Psoas muscle (tissue), 8 donors: Measurements from ENCODE around the gene ATG2B. TPM values are rescaled to one million over a fixed set of nuclear protein-coding genes. Genes with fewer than 3 reads are reported as not detected.
A peak's percentile ranks its signal among the peaks of the same experiment; 100 is the strongest.

Experiments used
- ATAC-seq, 4 donors: fragments of 200-7000 bp; cut with Tn5 transposase; one replicate each; pipeline ENCODE4 v1.9.1; 2020; ENCODE audit warnings: moderate library complexity in 3 of 4, mild to moderate bottlenecking in 2 of 4
- DNase-seq, 2 donors: peaks; one replicate each; pipeline ENCODE4 v3.0.0-alpha.2; 2020
- H3K27ac ChIP-seq: fragments of 200-600 bp; one replicate; pipeline ENCODE4 v1.8.0; 2022
- H3K27me3 ChIP-seq, 3 donors: fragments of 200-600 bp in 1 of 3; one replicate each; pipeline versions ENCODE4 v1.6.1 to v1.8.0; 2013 to 2022; ENCODE audit warnings: low read length in 2 of 3, mild to moderate bottlenecking in 2 of 3, moderate library complexity in 1 of 3; ENCODE audit not compliant: insufficient read depth in 3 of 3
- H3K36me3 ChIP-seq, 2 donors: fragments of 200-600 bp in 1 of 2; one replicate each; pipeline versions ENCODE4 v1.6.1 to v1.8.0; 2013 to 2022; ENCODE audit warnings: low read depth in 1 of 2, mild to moderate bottlenecking in 1 of 2, moderate library complexity in 1 of 2; ENCODE audit not compliant: insufficient read depth in 1 of 2
- H3K4me1 ChIP-seq: fragments of 200-600 bp; one replicate; pipeline ENCODE4 v1.8.0; 2022
- H3K4me3 ChIP-seq: fragments of 200-600 bp; one replicate; pipeline ENCODE4 v1.8.0; 2022; ENCODE audit warnings: mild to moderate bottlenecking
- H3K9me3 ChIP-seq: fragments of 200-600 bp; one replicate; pipeline ENCODE4 v1.8.0; 2022
- WGBS, 3 donors: extraction: QIAGEN DNeasy Blood & Tissue Kit; methylation state at CpG; one replicate each; pipeline versions ENCODE4 v1.1.6 to v1.1.7; 2013; 5-methylcytosine and 5-hydroxymethylcytosine counted together
- intact Hi-C, 2 donors: fragments of 100-400 bp; cut with DNase I; formaldehyde crosslinking; loops; one replicate each; pipeline versions ENCODE4 v1.11.0 to v1.14.2; 2022
- long read RNA-seq, 2 donors: library from polyadenylated mRNA; unstranded; transcript quantifications; one replicate each; pipeline ENCODE4 v2.0.0, GENCODE V29; 2021
- polyA plus RNA-seq, 3 donors: library from polyadenylated mRNA; stranded (reverse); fragments of 200-250 nt; gene quantifications; one replicate each; pipeline ENCODE4 v1.2.3, GENCODE V29; 2013
- total RNA-seq, 4 donors: library from RNA; stranded (reverse); fragmentation: NEBNext Ultra II Directional in 2 of 4; extraction: Animal tissue kit (Norgen Biotek cat#: 25700) in 2 of 4; gene quantifications; one replicate each; pipeline versions ENCODE4 v1.2.1 to v1.2.4, GENCODE V29; 2021 to 2023
- TF ChIP-seq, protein P1 (sequence below): fragments of 200-600 bp; IDR thresholded peaks from one replicate; pipeline ENCODE4 v1.8.0; 2022; ENCODE audit warnings: antibody characterized with exemption
- donor health status: healthy with polysubstance abuse.
- donor health status: DM: no; HTN: no; CAD: no; lungs with moderate emphysema.
- donor health status: Bipolar disorder and iron deficiency.
- donor health status: healthy.
- donor health status: DM: yes; HTN: yes; CAD: no.
- donor health status: DM: no; HTN: no; CAD: no.
- donor health status: DM: no; HTN: no; CAD: no.
- donor health status: DM: yes; HTN: yes; CAD: no.

Gene ATG2B, protein sequence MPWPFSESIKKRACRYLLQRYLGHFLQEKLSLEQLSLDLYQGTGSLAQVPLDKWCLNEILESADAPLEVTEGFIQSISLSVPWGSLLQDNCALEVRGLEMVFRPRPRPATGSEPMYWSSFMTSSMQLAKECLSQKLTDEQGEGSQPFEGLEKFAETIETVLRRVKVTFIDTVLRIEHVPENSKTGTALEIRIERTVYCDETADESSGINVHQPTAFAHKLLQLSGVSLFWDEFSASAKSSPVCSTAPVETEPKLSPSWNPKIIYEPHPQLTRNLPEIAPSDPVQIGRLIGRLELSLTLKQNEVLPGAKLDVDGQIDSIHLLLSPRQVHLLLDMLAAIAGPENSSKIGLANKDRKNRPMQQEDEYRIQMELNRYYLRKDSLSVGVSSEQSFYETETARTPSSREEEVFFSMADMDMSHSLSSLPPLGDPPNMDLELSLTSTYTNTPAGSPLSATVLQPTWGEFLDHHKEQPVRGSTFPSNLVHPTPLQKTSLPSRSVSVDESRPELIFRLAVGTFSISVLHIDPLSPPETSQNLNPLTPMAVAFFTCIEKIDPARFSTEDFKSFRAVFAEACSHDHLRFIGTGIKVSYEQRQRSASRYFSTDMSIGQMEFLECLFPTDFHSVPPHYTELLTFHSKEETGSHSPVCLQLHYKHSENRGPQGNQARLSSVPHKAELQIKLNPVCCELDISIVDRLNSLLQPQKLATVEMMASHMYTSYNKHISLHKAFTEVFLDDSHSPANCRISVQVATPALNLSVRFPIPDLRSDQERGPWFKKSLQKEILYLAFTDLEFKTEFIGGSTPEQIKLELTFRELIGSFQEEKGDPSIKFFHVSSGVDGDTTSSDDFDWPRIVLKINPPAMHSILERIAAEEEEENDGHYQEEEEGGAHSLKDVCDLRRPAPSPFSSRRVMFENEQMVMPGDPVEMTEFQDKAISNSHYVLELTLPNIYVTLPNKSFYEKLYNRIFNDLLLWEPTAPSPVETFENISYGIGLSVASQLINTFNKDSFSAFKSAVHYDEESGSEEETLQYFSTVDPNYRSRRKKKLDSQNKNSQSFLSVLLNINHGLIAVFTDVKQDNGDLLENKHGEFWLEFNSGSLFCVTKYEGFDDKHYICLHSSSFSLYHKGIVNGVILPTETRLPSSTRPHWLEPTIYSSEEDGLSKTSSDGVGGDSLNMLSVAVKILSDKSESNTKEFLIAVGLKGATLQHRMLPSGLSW (N-terminal part only)
- 10 to 100 TPM; 12.6 to 21.5 (median 16.8) TPM for total RNA-seq
- 10 to 100 TPM in 1 of 3 donors, 1 to 10 TPM in 2; 2.7 to 12.3 (median 3.2) TPM for polyA plus RNA-seq
- long read RNA-seq, donor 1, partial matches to known transcripts = 0 of 2 reads
- long read RNA-seq, donor 1, other reads (novel, unspliced or antisense) = 2 of 2 reads
- long read RNA-seq, donor 2, partial matches to known transcripts = 6 of 10 reads
- long read RNA-seq, donor 2, other reads (novel, unspliced or antisense) = 4 of 10 reads

DNA sequence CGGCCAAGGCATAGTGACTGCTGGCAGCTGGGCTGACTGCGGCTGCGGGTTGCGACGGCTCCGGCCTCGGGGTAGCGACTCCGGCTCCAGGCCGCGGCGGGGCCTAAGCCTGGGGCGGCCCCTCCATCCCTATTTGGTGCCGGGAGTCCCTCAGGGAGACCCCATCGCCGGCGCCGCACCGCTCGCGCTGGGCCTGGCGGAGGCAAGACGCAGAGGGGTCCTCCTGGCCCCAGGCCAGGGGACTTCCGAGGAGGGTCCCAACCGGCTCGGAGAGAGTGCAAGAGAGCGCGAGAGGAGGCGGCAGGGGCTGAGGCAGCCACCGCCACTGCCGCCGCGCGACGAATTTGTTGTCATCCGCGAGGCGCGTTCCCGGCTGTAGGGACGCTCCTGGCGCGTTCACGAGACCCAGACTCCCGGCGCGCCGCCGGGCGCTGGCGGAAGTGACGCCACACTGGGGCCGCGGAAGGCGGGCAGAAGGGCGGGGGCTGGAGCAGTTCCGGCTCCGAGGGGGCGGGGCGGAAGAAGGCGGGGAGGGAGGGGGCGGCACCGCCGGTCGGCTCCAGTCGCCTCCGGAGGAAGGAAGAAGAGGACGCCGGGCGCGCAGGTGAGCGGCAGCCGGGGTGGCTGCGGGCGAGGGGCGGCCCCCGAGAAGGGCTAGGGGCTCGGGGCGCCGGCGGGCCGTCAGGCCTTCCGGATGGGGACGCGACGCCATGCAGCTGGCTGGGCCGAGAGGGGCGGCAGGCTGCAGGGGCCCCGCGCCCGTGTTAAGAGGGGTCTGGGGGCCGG lies at the start of gene ATG2B, which contains the start of gene GSKIP:
Gene ATG2B, minus strand, starts transcription at position 377 of the 786 bp plus-strand sequence. Its CDS starts 365 bp downstream, at position 12.
Gene GSKIP, plus strand, starts transcription at position 562 of the 786 bp plus-strand sequence. CDS start 18,722 bp downstream, outside the sequence.
- Histone ChIP-seq H3K36me3 (no peaks in the 10 kb centered on the region), H3K27ac (peak within 1 kb of the TSS; percentile 91), H3K4me1 (peaks cover 22% of the 10 kb centered on the region), H3K9me3 (no peaks in the 10 kb centered on the region), H3K27me3 (no peaks in the 10 kb centered on the region), H3K4me3 (peak within 1 kb of the TSS; percentile 96)
- peak; percentile 95 to 97 for DNase-seq
- TF ChIP-seq, protein P1, sequence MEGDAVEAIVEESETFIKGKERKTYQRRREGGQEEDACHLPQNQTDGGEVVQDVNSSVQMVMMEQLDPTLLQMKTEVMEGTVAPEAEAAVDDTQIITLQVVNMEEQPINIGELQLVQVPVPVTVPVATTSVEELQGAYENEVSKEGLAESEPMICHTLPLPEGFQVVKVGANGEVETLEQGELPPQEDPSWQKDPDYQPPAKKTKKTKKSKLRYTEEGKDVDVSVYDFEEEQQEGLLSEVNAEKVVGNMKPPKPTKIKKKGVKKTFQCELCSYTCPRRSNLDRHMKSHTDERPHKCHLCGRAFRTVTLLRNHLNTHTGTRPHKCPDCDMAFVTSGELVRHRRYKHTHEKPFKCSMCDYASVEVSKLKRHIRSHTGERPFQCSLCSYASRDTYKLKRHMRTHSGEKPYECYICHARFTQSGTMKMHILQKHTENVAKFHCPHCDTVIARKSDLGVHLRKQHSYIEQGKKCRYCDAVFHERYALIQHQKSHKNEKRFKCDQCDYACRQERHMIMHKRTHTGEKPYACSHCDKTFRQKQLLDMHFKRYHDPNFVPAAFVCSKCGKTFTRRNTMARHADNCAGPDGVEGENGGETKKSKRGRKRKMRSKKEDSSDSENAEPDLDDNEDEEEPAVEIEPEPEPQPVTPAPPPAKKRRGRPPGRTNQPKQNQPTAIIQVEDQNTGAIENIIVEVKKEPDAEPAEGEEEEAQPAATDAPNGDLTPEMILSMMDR = no peak
- 0 to 1% (median 0%) methylated on average over 56 to 92 of the region's 92 CpGs for WGBS, 3 donors
- peak; percentile 98 to 99 (median 98) for ATAC-seq
- intact Hi-C loops = loop anchor here in 1 of 2 donors (2.0 to 5.0 kb wide), 2 partner anchors 30 to 139 kb away; partner anchors contain the start of genes AK7 and PAPOLA

DNA sequence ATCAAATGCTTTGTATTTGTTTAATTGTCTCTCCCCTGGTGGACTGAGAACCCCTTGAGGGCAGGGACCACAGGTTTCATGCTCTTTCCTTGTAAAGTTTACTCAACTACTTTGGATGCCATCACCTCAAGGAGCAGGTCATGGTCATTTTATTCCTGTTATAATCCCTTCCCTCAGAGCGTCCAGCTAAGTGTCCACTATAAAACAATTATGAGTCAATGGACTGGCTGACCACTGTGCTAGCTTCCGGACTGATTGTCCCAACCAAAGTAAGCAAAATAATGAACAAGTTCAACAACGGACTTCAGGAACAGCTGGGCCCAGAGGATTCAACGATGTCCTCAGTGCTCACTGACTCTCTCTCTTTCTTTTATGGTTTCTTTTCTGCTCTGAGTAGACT lies 47.0 kb upstream of the ATG2B start:
- WGBS, 3 donors = 77 to 85% (median 81%) methylated on average over 4 of the region's 4 CpGs

DNA sequence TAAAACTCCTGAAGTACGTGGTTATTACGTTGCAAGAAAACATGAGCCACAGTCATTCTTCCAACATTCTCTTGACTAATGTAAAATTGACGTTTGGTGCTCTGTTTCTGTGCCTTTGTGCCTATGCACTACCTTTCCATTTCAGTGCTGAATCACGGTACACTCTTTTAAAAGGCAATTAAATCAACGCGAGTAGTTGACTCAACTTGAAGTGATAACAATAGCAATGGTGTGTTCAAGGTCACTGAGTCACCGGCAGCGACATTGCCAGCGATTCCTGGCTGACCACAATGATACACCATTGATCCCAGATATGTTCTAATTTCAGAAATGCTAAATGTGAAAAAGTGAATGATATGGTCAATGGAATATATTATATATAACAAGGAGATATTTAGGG lies 46.6 kb upstream of the ATG2B start:
- intact Hi-C loops = no loop called here
- 85 to 88% (median 86%) methylated on average over 9 of the region's 9 CpGs for WGBS, 3 donors
- TF ChIP-seq, protein P1 = no peak

More for the DNA sequence above, 47.0 kb upstream of the ATG2B start:
- H3K36me3 ChIP-seq = no peaks in the 10 kb centered on the region
- no peaks in the 10 kb centered on the region for H3K9me3 ChIP-seq
- TF ChIP-seq, protein P1 = no peak
- H3K27ac ChIP-seq = no peak overlapping the region
- H3K27me3 ChIP-seq = peaks cover 0 to 1% (median 0%) of the 10 kb centered on the region in 3 donors
- DNase-seq (no peak), ATAC-seq (no peak)
- no peak overlapping the region for H3K4me3 ChIP-seq
- no peaks in the 10 kb centered on the region for H3K4me1 ChIP-seq
- intact Hi-C loops = no loop called here

More for the DNA sequence above, 46.6 kb upstream of the ATG2B start:
- Histone ChIP-seq H3K9me3 (no peaks in the 10 kb centered on the region), H3K4me3 (no peak overlapping the region), H3K36me3 (no peaks in the 10 kb centered on the region), H3K4me1 (no peaks in the 10 kb centered on the region), H3K27me3 (peaks cover 0 to 1% (median 0%) of the 10 kb centered on the region in 3 donors), H3K27ac (no peak overlapping the region)
- DNase-seq (no peak), ATAC-seq (no peak)
